WTC11 (cell line): Measurements from ENCODE around the gene GTF2I.

Experiments
- ATF1 ChIP-seq: sonication (generic); formaldehyde crosslinking; IDR thresholded peaks from 2 replicates; pipeline ENCODE4 v1.8.1; 2023; ENCODE audit warnings: mild to moderate bottlenecking, moderate library complexity, missing genetic modification reagents
- MAX ChIP-seq: sonication (generic); formaldehyde crosslinking; IDR thresholded peaks from 2 replicates; pipeline ENCODE4 v1.8.0; 2022; ENCODE audit warnings: mild to moderate bottlenecking, missing genetic modification reagents
- NR2C2 ChIP-seq: sonication (generic); formaldehyde crosslinking; IDR thresholded peaks from 2 replicates; pipeline ENCODE4 v1.8.0; 2022; ENCODE audit warnings: mild to moderate bottlenecking, missing genetic modification reagents
- PRRX2 ChIP-seq: fragments of 250-450 bp; sonication (Bioruptor Pico); IDR thresholded peaks from 2 replicates; pipeline ENCODE4 v1.8.0; 2021; ENCODE audit warnings: mild to moderate bottlenecking
- ZNF317 ChIP-seq: sonication (generic); formaldehyde crosslinking; IDR thresholded peaks from 2 replicates; pipeline ENCODE4 v1.8.1; 2023; ENCODE audit warnings: low read depth, mild to moderate bottlenecking, moderate library complexity, missing genetic modification reagents, borderline replicate concordance
- TF ChIP-seq, protein P1 (sequence below): fragments of 200-600 bp; IDR thresholded peaks from 2 replicates; pipeline ENCODE4 v1.8.0; 2022; ENCODE audit warnings: antibody characterized with exemption

GRCh38 chr7:74615933-74616780 is 41.4 kb upstream of the GTF2I start:
- TF ChIP-seq PRRX2 (CRISPR knock-in tag) (no peak), MAX (CRISPR knock-in tag) (no peak), NR2C2 (CRISPR knock-in tag) (no peak), ZNF317 (no peak), ATF1 (CRISPR knock-in tag) (no peak)
- TF ChIP-seq, protein P1, sequence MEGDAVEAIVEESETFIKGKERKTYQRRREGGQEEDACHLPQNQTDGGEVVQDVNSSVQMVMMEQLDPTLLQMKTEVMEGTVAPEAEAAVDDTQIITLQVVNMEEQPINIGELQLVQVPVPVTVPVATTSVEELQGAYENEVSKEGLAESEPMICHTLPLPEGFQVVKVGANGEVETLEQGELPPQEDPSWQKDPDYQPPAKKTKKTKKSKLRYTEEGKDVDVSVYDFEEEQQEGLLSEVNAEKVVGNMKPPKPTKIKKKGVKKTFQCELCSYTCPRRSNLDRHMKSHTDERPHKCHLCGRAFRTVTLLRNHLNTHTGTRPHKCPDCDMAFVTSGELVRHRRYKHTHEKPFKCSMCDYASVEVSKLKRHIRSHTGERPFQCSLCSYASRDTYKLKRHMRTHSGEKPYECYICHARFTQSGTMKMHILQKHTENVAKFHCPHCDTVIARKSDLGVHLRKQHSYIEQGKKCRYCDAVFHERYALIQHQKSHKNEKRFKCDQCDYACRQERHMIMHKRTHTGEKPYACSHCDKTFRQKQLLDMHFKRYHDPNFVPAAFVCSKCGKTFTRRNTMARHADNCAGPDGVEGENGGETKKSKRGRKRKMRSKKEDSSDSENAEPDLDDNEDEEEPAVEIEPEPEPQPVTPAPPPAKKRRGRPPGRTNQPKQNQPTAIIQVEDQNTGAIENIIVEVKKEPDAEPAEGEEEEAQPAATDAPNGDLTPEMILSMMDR: no peak
